Activated T-cell treated with anti-CD3 and anti-CD28 coated beads for 24 hours (primary cell): ENCODE measurements around the gene TAS2R41.
"Not testable (repeated sequence)": the region's sequence is repeated elsewhere in the genome, so short reads cannot be mapped to it uniquely, and the experiment has no call there.

Source experiments
- DNase-seq: peaks from one replicate; pipeline ENCODE4 v3.0.0-alpha.2; 2020; ENCODE audit warnings: low read depth

The TAS2R41 gene

DNA sequence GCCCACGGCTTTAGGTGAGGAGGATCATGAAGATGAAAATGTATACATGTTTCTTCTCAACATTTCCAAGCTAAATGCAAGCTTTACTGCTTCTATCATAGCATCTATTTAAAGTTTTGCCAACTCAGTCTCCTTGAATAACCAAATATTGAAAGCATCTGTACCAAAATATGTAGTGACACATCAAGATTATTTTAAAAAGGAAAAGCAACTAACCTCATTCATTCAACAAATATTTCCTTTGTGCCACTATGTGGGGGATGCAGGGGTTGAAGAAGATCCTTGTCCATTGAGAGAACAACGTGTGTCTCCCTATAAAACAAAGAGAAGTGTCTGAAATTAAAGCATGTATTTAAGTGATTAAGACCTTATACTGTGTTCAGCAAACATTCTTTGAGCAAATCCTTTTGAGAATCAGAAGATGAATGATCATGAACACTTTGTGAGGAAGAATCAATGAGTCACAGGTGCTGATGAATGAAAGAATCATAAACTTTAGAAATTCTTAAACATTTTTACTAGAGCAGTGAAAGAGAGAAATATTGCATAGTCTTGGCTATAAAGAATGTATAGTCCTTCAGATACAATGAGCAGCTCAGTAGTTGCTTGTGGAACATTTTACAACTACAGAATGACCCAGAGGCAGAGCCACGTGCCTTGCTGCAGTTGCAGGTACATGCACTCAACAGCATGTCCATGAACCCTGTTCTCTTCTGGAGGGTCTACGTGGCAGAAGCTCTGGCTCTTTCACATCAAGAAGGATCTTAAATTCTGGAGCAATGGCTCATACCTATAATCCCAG lies 20.5 kb upstream of the TAS2R41 start:
- DNase-seq: no peak

DNA sequence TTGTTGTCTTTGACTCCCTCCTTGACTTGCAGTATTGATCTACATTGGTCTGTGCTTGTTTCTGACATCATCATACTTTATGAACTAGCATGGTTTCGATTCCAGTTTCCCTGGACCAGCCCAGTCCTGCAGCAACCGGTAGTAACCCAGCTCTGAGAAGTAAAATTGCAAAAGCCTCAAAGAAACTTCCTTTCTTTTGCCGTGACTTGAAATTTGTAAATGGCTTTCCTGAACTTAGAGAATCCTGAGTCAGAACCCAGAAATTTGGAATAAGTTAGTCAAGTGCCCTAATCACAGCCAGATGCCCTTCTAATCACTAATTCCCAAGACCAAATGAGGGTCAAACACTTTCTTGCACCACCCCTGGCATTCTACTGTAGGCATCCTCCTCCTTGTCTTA lies 19.4 kb upstream of the TAS2R41 start:
- no peak for DNase-seq

DNA sequence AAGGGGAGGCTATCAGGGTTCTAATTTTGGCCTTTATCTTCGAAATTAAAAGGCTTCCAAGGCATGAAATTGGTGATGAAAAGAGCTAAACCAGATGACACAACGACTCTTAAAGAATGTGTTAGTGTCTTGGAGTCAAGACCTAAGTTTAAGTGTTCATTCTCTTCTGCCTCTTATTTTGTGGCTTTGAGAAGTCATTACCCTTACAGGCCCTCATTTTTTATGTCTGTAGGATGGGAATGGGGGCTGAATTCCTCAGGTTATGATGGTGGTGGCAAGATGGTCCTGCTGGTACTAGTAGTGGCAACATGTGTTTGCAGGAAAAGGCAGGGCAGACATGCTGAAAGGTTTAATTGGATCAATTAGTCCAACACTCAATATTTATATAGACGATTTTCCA lies 19.0 kb upstream of the TAS2R41 start:
- DNase-seq: no peak

DNA sequence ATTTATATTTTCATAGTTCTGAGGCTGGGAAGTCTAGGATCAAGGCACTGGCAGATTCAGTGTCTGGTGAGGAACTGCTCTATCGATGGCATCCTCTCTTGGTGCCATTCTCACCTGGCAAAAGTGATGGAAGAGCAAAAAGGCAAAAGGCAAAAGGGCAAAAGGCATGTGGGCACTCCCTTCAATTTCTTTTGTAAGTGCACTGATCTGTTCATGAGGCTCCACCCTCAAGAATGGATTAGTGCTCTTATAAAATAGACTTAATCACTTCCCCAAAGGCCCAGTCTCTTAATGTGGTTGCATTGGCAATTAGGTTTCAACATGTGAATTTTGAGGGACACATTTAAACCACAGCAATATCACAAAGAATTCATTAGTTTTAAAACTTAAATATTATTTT lies 18.3 kb upstream of the TAS2R41 start:
- no peak for DNase-seq

DNA sequence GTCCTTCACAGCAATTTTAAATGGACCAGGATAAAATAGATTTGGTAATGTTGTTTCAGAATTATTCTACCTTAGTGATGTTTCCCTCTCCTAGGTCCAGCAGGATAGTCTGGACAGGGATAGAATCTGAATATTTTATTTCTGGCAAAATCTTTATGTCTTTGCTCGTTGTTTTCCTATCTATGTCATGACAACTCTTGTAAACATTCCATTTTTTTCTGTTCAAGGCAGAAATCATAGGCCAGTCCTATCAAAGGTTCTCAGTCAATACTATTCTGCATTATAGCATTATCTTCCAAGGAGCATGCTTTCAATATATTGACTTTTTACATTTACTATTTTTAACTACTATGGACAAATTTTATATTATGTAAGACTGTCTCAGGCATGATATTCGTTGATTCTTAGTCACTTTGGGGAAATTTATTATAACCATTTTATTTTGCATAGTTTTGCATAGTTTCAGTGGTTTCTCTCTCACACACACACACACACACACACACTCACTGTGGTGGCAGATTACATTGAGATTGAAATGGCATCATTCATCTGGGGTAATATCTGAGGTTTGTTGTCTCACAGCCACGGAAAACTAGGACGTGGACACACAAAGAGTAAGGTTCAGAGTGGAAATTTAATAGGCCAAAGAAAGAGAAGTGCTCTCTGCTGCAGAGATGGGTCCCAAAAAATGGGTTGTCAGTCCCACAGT lies 17.2 kb upstream of the TAS2R41 start:
- DNase-seq: no peak

DNA sequence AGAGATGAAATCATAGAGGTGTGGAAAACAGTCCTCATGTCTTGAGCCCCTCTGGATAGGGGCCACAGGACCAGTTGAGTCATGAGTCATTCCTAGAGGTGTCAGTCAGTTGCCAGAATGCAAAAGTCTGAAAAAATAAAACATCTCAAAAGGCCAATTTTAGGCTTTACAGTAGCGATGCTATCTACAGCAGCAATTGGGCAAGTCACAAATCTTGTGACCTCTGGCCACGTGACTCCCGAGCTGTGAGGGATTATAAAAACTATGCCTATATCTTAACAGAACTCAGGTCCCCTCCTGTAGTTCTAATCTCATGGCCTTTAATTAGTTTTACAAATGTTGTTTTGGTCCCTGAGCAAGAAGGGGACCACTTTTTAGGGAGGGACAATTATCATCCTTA lies 15.6 kb upstream of the TAS2R41 start:
- DNase-seq: no peak

DNA sequence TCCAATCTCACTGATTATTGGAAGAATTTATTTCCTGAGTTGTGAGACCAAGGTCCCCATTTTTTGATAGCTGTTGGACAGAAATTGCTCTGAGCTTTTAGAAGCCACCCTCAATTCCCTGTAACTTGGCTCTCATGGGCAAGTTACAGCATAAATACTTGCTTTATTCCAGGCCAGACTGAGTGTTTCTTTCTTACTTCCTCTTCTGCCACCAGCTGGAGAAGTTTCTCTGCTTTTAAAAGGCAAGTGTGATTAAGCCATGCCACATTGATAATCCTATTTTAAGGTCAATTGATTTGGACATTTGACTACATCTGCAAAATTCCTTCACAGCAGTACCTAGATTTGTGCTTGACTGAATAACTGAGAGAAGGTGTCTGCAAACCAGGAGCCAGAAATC lies 14.1 kb upstream of the TAS2R41 start:
- no peak for DNase-seq

DNA sequence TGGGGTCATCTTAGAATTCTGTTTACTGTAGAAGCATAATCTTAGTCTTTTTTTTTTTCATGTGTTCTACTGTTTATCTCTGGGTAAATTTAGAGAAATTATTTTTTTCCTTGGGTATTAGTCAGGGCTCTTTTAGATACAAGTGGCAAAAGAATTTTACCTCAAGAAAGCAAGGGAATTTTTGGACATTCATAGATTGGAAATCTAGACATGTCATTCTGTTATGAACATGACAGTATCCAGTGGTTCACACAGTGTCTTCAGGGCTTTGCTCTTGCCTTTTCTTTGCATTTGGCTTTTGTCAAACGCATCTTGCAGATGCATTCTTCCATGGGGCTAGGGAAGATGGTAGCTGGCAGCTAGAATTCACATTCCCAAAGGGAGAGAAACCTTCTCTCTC lies 13.7 kb upstream of the TAS2R41 start:
- DNase-seq: no peak

DNA sequence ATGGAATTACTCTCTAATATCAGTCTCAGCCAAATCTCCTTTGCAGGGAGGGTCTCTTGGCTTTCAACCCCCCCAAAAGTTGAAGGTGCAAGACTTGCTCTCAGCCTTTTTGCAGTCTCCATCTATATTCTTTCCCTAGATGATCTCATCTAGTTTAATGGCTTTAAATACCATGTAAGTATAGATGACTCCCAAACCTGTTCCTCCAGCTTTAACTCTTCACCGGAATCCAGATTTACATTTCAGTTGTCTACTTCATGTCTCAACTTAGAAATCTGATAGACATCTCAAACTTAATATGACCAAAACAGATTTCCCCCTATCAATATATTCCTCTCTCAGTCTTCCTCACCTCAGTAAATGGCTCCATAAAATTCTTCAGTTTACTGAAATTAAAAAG lies 9.9 kb upstream of the TAS2R41 start:
- no peak for DNase-seq

DNA sequence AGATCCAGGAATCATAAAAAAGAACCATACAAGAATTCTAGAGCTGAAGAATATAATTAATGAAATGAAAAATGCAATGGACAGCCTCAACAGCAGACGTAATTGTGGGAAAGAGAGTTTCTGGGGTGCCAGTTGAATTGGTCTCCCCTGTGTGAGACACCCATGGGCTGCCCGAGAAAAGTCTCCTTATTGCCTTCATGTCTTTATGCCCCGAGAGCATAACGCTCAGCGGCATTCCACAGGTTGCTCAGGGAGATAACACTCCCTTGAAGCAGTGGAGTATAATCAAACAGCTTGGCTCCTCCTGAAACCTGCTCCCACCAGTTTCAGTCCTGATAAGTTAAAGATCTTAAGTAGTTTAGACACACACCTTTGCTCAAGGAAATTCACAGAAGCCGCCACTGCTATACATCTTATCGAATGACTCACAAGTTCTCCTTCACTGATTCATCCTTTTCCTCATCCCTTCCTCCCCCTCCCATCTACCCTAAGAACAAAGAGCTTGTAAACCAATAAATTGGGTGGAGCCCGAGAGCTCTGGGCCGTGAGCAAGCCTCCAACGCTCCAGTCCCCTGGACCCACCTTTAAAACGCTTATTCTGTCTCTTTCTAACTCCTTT lies 5.5 kb upstream of the TAS2R41 start:
- not testable (repeated sequence) for DNase-seq

DNA sequence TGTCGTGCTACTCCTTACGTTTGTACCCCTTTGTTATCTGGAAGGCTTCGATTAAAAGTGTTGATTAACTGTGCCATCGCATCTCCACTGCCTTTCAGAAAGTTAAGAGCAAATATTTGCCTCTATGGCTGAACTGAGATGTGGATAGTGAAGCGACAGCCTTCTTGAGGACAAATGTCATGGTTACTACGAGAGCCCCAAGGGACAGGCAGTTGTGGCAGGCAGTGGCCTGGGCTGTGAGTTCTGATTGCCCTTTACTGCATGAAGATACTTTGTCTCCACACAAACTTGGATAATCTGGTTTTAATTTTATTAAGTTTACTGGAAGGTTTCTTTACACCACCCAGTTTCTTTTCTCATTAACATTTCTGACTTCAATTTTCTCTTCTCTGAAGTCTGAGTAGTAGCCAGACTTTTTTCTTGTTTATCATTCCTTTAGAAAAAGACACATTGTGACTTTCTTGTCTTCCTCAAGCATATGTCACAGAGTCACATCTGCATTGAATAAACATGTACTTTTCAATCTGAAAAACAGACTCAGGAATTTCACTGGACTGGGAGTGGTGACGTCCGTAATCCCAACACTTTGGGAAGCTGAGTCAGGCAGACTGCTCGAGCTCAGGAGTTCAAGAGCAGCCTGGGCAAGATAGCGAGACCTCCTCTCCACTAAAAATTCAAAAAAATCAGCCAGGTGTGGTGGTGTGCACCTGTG lies 1.5 kb downstream of the TAS2R41 start:
- DNase-seq: no peak

DNA sequence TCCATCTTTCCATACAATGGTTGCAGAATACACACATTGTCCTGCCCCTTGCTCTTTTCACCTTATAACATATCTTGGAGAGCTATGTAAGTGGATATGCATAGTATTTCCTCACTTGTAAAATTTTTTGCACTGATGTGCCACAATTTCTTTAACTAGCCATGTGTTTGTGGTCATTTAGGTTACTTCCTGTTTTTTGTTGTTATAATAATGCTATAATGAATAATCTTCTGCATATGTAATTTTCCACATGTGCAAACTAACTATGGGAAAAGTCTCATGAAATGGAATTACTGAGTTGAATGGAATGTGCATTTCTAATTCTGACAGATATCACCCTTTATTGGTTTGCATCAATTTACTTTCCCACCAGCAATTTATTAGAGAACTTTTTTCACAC lies 2.8 kb downstream of the TAS2R41 start:
- no peak for DNase-seq

DNA sequence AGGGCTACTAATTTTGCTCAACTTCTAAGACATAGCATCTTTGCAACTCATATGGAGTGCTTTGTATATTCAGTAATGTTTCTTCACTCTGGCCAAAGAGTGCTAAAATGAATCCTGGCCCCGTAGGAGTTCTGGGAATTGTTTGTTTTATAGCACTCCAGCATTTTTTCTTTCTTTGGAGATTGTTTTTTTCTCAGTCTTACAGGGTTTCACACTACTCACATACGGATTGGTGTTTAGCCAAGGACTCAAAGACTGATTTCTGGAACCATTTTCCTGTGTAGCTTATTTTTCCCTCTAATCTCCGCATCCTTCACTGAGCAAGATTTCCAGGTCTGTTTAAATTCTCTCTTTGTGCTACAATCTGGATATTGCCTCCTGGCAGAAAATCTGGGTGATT lies 6.4 kb downstream of the TAS2R41 start:
- no peak for DNase-seq

DNA sequence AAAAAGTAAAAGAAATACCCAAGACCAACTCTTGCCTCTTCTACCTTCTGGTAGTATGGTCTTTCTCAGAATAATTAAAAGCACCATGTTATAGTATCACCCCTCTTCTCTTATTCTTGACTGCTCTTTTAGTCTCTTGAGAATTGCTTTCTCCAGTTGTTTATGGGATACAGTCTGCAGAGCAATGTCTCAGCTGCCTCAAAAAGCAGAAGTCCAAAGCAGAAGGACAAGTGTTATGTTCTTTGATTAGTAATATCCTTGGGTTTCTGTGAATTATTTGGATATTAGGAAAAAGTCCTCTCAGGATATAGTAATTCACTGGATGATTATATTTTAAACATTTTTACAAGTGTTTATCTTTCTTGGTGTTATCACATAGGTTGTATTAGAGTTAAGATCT lies 7.4 kb downstream of the TAS2R41 start:
- DNase-seq: no peak

DNA sequence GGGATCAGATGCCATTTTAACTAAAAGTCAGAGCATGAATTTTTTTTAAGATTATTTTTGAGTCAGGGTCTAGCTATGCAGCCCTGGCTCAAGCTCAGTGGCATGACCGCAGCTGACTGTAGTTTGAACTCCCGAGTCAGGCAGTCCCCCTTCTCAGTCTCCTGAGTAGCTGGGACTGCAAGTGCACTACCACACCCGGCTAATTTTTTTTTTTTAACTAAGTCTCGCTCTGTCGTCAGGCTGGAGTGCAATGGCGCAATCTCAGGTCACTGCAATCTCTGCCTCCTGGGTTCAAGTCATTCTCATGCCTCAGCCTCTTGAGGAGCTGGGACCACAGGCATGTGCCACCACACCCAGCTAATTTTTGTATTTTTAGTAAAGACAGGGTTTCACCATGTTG lies 7.8 kb downstream of the TAS2R41 start:
- no peak for DNase-seq

DNA sequence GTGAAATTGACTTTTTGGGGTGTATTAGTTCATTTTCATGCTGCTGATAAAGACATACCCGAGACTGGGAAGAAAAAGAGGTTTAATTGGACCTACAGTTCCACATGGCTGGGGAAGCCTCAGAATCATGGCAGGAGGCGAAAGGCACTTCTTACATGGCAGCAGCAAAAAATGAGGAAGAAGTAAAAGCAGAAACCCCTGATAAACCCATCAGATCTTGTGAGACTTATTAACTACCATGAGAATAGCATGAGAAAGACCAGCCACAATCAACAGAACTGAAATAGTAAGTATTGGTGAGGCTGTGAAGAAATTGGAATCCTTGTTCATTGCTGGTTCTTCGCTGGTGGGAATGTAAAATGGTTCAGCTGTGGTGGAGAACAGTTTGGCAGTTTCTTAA lies 8.6 kb downstream of the TAS2R41 start:
- DNase-seq: not testable (repeated sequence)

DNA sequence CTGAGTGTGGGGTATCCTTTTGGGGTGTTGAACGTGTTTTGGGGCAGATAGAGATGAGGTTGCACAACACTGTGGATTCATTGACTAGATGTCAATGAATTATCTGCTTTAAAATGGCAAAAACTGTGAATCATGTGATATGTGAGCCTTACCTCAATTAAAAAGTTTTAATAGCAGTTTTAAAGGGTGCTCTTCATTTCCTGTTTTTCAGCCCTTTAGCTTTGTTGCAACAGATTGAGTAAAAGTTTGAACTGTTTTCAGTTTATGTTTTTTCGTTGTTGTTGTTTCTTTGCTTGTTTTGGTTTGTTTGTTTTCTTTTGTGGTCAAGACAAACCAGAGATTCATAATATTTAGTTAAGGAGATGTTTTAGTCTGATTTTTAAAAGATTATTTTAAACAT lies 9.4 kb downstream of the TAS2R41 start:
- DNase-seq: no peak

DNA sequence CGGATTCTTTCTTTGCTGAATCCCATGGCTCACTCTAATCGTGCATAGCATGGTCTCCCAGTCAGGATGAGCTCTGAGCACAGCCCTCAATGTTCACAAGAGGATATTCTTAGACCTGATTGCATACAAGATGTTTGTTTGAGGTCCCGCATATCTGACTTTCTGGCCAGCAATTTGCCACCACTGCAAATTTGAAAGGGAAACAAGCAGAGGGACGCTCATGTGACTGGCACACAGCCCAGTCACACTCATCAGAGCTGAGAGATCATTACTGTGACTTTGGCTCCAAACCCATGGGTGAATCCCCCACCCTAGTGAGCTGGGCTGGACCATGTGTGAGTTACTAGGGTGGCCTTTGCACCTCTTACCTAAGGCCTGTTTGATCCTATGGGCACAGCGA lies 9.9 kb downstream of the TAS2R41 start:
- no peak for DNase-seq

DNA sequence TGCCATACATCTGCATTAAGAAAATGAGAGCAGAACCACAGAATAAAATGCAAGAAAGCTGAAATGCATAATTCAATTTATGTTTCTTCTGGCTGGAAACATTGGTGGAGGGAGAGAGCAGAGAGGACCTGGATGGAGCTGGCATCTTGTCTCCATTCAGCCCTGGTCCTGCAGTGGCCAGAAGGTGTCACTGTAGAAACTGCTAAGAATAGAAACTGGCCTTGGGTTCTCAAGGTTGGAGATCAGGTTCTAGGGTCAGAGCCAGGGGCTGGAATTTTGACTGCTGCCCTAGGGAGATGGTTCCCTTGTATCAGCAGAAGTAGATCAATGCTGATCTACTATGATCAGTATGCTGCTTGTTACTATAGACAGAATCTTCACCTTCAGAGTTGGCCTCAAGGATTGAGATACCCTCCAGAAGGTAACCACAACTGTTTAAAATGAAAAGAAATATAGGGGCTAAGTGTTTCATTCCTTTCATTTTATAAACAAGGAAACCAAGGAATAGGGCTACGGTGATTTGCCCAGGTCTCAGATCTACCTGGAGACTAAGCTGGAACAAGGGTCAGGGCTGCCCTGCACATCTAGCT lies 13.1 kb downstream of the TAS2R41 start:
- DNase-seq: no peak

DNA sequence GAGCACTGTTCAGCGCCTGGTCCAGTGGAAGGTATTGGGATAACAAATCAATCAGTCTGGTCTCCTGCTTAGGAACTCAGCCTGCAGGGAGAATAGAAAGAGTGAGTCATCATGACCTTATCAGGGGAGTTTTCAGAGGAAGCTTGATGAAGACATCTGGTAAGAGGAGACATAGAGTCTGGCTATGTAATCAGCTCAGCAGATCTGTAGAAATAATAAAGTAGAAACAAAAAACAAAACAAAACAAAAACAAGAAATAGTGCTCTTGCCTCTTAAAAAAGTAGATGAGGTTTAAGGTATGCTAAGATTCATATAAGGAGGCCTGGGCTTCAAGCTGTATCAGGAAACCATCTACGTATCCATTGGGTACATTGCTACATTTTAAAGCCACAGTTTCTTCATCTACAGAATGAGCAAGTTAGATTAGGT lies 14.4 kb downstream of the TAS2R41 start:
- DNase-seq: no peak

DNA sequence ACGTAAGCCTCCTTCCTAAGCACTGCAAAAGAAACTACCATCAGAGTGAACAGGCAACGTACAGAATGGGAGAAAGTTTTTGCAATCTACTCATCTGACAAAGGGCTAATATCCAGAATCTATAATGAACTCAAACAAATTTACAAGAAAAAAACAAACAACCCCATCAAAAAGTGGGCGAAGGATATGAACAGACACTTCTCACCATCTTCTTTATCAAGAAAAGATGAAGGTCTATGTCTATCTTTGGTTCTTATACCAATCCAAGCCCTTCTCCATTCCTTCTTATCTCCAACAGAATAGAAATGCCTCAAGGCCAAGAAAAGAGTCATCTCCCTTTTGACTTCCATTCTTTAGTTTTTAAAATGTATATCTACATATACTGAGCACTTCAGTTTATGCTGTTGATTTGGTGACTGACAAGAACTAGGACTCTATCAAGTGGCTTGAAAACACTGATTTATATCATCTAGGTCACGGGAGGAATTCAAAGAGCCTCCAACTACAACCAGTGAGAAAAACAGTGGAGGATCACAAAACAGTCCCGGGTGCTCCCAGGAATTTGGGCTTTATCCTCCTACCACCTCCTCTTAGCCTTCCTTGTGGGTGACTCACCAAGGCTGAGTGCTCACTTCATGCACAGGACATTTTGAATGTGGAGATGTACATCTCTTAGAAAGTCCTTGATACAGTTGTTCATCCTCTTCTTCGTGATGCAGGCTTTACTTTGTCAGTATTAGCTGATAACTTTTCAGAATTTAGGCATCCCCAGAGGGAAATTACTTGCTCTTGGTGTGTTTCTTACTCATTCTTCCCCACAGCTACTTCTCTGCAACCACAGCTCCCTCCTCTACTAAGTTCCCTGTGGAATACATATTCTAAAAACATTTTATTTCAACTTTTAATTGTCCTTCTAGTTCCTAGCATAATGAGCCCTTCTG lies 15.4 kb downstream of the TAS2R41 start:
- DNase-seq: no peak
